ENCODE measurements around the gene EXD1. TPM values are rescaled to one million over a fixed set of nuclear protein-coding genes. Genes with fewer than 3 reads are reported as not detected.
"Not testable (repeated sequence)": the region's sequence is repeated elsewhere in the genome, so short reads cannot be mapped to it uniquely, and the experiment has no call there.

EXD1 gene
- total RNA-seq, 2 donors from 2014 or later = not detected

- ATAC-seq (replicated peaks in 1 of 2) (no peak), DNase-seq (no peak)
- no peaks in the 10 kb centered on the region for H3K27me3 Mint-ChIP-seq (ENCODE audit: low read depth)
- H3K27ac Mint-ChIP-seq = no peak overlapping the region
- no peaks in the 10 kb centered on the region for H3K36me3 Mint-ChIP-seq (ENCODE audit: insufficient read depth in 2 of 2)
- no peak overlapping the region for H3K4me3 Mint-ChIP-seq
- peaks cover 16% of the 10 kb centered on the region for H3K4me1 Mint-ChIP-seq (ENCODE audit: low read depth)
- no peaks in the 10 kb centered on the region for H3K9me3 Mint-ChIP-seq
Measured at GRCh38 chr15:41154412-41154811, 76.1 kb downstream of the EXD1 start.

GRCh38 chr15:41153733-41154132, 76.8 kb downstream of the EXD1 start:
- no peaks in the 10 kb centered on the region for H3K27me3 Mint-ChIP-seq (ENCODE audit: low read depth)
- no peaks in the 10 kb centered on the region for H3K9me3 Mint-ChIP-seq
- ATAC-seq (replicated peaks in 1 of 2) (no peak), DNase-seq (no peak)
- no peaks in the 10 kb centered on the region for H3K36me3 Mint-ChIP-seq (ENCODE audit: insufficient read depth in 2 of 2)
- no peak overlapping the region for H3K27ac Mint-ChIP-seq
- no peak overlapping the region for H3K4me3 Mint-ChIP-seq
- peaks cover 16% of the 10 kb centered on the region for H3K4me1 Mint-ChIP-seq (ENCODE audit: low read depth)

DNA sequence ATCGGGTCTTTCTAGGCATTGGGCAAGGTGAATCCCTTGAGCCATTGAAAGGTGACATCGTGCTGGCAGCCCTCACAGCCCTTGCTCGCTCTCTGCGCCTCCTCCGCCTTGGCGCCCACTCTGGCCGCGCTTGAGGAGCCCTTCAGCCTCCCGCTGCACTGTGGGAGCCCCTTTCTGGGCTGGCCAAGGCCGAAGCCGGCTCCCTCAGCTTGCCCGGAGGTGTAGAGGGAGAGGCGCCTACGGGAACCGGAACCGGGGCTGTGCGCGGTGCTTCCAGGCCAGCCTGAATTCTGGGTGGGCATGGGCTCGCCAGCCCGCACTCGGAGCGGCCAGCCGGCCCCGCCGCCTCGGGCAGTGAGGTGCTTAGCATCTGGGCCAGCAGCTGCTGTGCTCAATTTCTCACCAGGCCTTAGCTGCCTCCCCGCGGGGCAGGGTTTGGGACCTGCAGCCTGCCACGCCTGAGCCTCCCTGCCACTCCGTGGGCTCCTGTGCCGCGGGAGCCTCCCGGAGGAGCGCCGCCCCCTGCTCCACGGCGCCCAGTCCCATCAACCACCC, 79.0 kb downstream of the EXD1 start:
- Mint-ChIP-seq H3K27ac (no peak overlapping the region), H3K4me1 (ENCODE audit: low read depth) (peaks cover 16% of the 10 kb centered on the region), H3K36me3 (ENCODE audit: insufficient read depth in 2 of 2) (no peaks in the 10 kb centered on the region), H3K4me3 (no peak overlapping the region), H3K27me3 (ENCODE audit: low read depth) (no peaks in the 10 kb centered on the region), H3K9me3 (no peaks in the 10 kb centered on the region)
- ATAC-seq (replicated peaks in 1 of 2) (no peak), DNase-seq (no peak)

DNA sequence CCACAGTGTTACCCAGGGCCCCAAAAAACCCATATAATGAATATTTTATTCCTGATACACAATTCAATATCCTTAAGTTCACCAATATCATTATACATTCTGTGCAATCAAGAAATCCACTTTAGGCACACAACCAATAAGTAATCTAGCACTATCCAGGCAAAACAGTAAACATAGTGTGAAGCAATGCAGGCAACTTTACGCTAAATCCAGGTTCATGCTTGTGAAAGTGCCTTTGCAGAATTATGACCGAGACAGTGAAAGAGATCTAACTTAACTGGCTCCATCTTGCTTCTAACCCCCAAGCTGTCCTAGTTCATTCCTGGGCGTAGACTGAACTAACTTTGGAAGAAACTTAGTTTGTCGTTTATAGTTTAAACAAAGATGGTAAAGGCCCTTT, 80.3 kb downstream of the EXD1 start:
- Mint-ChIP-seq H3K27ac (no peak overlapping the region), H3K27me3 (ENCODE audit: low read depth) (no peaks in the 10 kb centered on the region), H3K4me3 (peak overlapping the region in 1 of 2 donors; percentile 10), H3K36me3 (ENCODE audit: insufficient read depth in 2 of 2) (no peaks in the 10 kb centered on the region), H3K9me3 (no peaks in the 10 kb centered on the region), H3K4me1 (ENCODE audit: low read depth) (peaks cover 16% of the 10 kb centered on the region)
- DNase-seq (no peak), ATAC-seq (replicated peaks in 1 of 2) (no peak)

GRCh38 chr15:41148065-41148464, 82.5 kb downstream of the EXD1 start:
- H3K4me1 Mint-ChIP-seq (ENCODE audit: low read depth) = peaks cover 16% of the 10 kb centered on the region
- no peak overlapping the region for H3K4me3 Mint-ChIP-seq
- ATAC-seq (replicated peaks in 1 of 2) = no peak
- H3K36me3 Mint-ChIP-seq (ENCODE audit: insufficient read depth in 2 of 2) = no peaks in the 10 kb centered on the region
- no peak overlapping the region for H3K27ac Mint-ChIP-seq
- no peaks in the 10 kb centered on the region for H3K9me3 Mint-ChIP-seq
- no peaks in the 10 kb centered on the region for H3K27me3 Mint-ChIP-seq (ENCODE audit: low read depth)
- DNase-seq = no peak

GRCh38 chr15:41139619-41140018, 90.9 kb downstream of the EXD1 start:
- no peak overlapping the region for H3K4me3 Mint-ChIP-seq
- no peaks in the 10 kb centered on the region for H3K27me3 Mint-ChIP-seq (ENCODE audit: low read depth)
- H3K4me1 Mint-ChIP-seq (ENCODE audit: low read depth) = no peaks in the 10 kb centered on the region
- H3K9me3 Mint-ChIP-seq = no peaks in the 10 kb centered on the region
- ATAC-seq (replicated peaks in 1 of 2) (no peak), DNase-seq (no peak)
- no peak overlapping the region for H3K27ac Mint-ChIP-seq
- H3K36me3 Mint-ChIP-seq (ENCODE audit: insufficient read depth in 2 of 2) = no peaks in the 10 kb centered on the region

DNA sequence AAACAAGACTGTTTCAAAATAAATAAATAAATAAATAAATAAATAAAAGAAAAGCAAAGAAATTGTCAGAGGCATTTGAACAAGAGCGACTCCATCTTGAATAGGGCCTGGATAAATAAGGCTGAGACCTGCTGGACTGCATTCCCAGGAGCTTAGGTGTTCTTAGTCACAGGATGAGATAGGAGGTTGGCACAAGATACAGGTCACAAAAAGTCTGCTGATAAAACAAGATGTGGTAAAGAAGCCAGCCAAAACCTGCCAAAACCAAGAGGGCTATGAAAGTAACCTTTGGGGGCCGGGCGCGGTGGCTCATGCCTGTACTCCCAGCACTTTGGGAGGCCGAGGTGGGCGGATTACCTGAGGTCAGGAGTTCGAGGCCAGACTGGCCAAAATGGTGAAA, 91.4 kb downstream of the EXD1 start:
- not testable (repeated sequence) for H3K9me3 Mint-ChIP-seq; H3K36me3 Mint-ChIP-seq (ENCODE audit: insufficient read depth in 2 of 2); ATAC-seq (replicated peaks in 1 of 2); H3K4me1 Mint-ChIP-seq (ENCODE audit: low read depth); H3K27ac Mint-ChIP-seq; H3K4me3 Mint-ChIP-seq; DNase-seq; H3K27me3 Mint-ChIP-seq (ENCODE audit: low read depth)

- not testable (repeated sequence) for H3K4me1 Mint-ChIP-seq (ENCODE audit: low read depth); H3K27ac Mint-ChIP-seq; DNase-seq; H3K27me3 Mint-ChIP-seq (ENCODE audit: low read depth); H3K36me3 Mint-ChIP-seq (ENCODE audit: insufficient read depth in 2 of 2); H3K9me3 Mint-ChIP-seq; ATAC-seq (replicated peaks in 1 of 2); H3K4me3 Mint-ChIP-seq
Measured at GRCh38 chr15:41135580-41135979, 95.0 kb downstream of the EXD1 start.

DNA sequence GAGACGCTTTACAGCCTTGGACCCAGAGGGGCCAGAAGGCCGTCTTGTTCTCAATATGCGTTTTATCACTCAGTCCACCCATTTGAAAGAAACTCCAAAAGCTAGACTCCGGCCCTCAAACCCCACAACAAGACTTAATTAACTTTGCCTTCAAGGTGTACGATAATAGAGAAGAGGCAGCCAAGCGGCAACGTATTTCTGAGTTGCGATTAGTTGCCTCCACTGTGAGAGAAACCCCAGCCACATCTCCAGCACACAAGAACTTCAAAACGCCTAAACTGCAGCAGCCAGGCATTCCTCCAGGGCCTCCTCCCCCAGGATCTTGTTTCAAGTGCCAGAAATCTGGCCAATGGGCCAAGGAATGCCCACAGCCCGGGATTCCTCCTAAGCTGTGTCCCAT, 97.1 kb downstream of the EXD1 start:
- peaks cover 7% of the 10 kb centered on the region for H3K27me3 Mint-ChIP-seq (ENCODE audit: low read depth)
- no peak overlapping the region for H3K27ac Mint-ChIP-seq
- peaks cover 0 to 1% of the 10 kb centered on the region in 2 donors for H3K9me3 Mint-ChIP-seq
- ATAC-seq (replicated peaks in 1 of 2) (no peak), DNase-seq (no peak)
- H3K4me1 Mint-ChIP-seq (ENCODE audit: low read depth) = no peaks in the 10 kb centered on the region
- H3K36me3 Mint-ChIP-seq (ENCODE audit: insufficient read depth in 2 of 2) = no peaks in the 10 kb centered on the region
- no peak overlapping the region for H3K4me3 Mint-ChIP-seq

Other genes with a start within 250 kb of the EXD1 start
- gene INO80, start 114.5 kb downstream of the EXD1 start, total RNA-seq = 10 to 100 TPM; 24.7 to 27.9 TPM
- gene CHP1, start 511 bp upstream of the EXD1 start, total RNA-seq = 10 to 100 TPM; 45.0 to 46.7 TPM
- gene OIP5, start 101.8 kb upstream of the EXD1 start, total RNA-seq = 10 to 100 TPM; 15.3 TPM
- 100 to 1,000 TPM; 179 to 184 TPM for gene NUSAP1, start 102.1 kb upstream of the EXD1 start, total RNA-seq
- 10 to 100 TPM; 14.3 to 19.9 TPM for gene NDUFAF1, start 171.7 kb upstream of the EXD1 start, total RNA-seq
- 10 to 100 TPM; 33.5 to 35.9 TPM for gene RTF1, start 186.3 kb upstream of the EXD1 start, total RNA-seq

Data from activated T-cell treated with anti-CD3 and anti-CD28 coated beads, Interleukin-2, amount 50 U/mL, for 72 hours (primary cell).